ENCODE results near the gene TLK2.

GRCh38 chr17:62657690-62658089 lies 179.1 kb downstream of the TLK2 start:
- TF ChIP-seq, protein P1, sequence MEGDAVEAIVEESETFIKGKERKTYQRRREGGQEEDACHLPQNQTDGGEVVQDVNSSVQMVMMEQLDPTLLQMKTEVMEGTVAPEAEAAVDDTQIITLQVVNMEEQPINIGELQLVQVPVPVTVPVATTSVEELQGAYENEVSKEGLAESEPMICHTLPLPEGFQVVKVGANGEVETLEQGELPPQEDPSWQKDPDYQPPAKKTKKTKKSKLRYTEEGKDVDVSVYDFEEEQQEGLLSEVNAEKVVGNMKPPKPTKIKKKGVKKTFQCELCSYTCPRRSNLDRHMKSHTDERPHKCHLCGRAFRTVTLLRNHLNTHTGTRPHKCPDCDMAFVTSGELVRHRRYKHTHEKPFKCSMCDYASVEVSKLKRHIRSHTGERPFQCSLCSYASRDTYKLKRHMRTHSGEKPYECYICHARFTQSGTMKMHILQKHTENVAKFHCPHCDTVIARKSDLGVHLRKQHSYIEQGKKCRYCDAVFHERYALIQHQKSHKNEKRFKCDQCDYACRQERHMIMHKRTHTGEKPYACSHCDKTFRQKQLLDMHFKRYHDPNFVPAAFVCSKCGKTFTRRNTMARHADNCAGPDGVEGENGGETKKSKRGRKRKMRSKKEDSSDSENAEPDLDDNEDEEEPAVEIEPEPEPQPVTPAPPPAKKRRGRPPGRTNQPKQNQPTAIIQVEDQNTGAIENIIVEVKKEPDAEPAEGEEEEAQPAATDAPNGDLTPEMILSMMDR (IDR thresholded peaks at IDR 0.05): no peak
- no peak for TF ChIP-seq POLR2A (IDR thresholded peaks at IDR 0.05)
